ENCODE results near the gene FGF10.

- TF ChIP-seq CTCF (IDR thresholded peaks at IDR 0.05; ENCODE audit: low read length) (no peak), EZH2 (optimal IDR thresholded peaks at IDR 0.05; ENCODE audit: low read depth, low read length) (no peak), EZH2phosphoT487 (IDR thresholded peaks at IDR 0.05; ENCODE audit: low read length) (no peak)
Measured at GRCh38 chr5:44401611-44402010, 12.4 kb upstream of the FGF10 start.
